WI38 (cell line): Measurements from ENCODE around the gene PPP1R1B.

ENCODE experiments used
- H3K4me3 ChIP-seq: 2 replicates; pipeline ENCODE4 v1.5.1; 2011; ENCODE audit warnings: low read depth, mild to moderate bottlenecking, control low read depth, low read length
- TF ChIP-seq, protein P1 (sequence below): IDR thresholded peaks from 2 replicates; pipeline ENCODE4 v1.5.1; 2012; ENCODE audit warnings: low read depth, mild to moderate bottlenecking, control low read depth, low read length

The PPP1R1B gene

DNA sequence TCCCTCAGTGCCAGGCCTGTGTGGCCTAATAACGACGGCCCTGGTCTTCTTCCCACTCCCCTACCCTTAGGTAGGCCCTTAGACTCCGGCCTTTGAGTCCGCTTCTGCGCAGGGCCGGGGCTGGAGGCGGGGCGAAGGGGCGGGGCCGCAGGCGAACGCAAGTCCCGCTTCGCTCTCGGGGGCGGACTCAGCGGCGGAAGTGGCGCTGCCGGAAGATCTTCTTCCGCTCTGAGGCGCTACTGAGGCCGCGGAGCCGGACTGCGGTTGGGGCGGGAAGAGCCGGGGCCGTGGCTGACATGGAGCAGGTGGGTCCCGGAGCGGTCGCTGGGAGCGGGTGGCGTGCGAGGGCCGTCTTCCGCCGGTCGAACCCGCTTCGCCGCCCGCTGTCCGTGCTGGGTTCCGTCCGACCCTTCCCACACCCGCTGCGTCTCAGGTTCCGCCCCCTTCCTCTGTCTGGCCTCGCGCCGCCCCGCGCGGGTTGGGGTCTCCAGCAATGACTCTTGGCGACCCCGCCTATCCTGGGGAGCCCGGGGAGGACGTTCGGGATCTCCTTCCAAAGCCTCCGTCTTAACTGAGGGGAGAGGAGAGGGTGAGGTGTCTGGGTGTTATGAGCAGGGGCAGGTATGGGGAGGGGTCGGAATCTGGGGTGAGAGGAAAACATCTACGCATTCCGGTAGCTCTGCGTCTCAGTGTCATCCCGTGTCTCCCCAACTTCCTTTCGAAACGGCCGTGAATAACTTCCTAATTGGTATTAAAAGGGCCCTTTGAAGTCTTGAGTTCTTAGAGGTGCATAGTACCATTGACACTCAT is 10.4 kb downstream of the PPP1R1B start, which contains the start of gene STARD3:
STARD3 (plus strand) TSS at position 218 of the 810 bp plus-strand sequence. CDS start 16,388 bp downstream, outside the sequence.
- TF ChIP-seq, protein P1, sequence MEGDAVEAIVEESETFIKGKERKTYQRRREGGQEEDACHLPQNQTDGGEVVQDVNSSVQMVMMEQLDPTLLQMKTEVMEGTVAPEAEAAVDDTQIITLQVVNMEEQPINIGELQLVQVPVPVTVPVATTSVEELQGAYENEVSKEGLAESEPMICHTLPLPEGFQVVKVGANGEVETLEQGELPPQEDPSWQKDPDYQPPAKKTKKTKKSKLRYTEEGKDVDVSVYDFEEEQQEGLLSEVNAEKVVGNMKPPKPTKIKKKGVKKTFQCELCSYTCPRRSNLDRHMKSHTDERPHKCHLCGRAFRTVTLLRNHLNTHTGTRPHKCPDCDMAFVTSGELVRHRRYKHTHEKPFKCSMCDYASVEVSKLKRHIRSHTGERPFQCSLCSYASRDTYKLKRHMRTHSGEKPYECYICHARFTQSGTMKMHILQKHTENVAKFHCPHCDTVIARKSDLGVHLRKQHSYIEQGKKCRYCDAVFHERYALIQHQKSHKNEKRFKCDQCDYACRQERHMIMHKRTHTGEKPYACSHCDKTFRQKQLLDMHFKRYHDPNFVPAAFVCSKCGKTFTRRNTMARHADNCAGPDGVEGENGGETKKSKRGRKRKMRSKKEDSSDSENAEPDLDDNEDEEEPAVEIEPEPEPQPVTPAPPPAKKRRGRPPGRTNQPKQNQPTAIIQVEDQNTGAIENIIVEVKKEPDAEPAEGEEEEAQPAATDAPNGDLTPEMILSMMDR, result no peak
- peak within 1 kb of the TSS; percentile 72 for H3K4me3 ChIP-seq

DNA sequence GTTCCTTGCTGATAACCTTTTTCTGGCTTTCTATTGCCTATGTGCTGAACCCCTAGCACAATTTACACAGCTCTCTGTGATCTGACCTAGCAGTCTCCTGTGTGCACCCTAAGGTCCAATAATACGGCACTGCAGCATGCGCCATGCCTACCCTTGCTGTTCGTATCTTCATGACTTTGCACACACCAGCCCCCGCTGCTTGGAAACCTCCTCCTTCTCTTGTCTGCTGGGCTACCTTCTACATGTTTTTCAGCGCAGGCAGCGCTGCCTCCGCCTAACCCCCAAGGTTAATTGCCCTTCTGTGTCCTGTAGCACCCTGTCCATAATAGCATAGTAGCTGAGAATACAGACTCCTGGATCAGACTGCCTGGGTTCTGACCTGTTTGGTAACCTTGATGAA is 11.6 kb downstream of the PPP1R1B start:
- TF ChIP-seq, protein P1, result no peak
- H3K4me3 ChIP-seq, result peak overlapping the region; percentile 72

DNA sequence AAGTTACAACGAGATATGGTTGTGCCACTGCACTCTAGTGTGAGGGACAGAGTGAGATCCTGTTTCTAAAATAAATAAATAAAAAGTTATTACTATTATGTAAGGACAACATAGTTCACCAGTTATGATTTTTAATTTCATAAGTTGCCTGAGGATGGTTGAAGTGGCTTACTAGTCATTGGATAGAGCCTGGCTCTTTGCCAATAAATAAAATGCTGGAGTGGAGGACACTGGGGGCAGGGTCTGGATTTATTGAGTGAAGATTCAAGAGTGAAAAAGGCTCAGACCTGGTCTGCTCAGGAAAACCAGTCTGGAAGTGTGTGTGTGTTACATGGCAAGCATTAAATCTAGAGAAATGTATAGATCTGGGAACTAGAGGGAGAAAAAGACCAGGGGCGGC is 12.3 kb downstream of the PPP1R1B start:
- H3K4me3 ChIP-seq, result no peak overlapping the region
- TF ChIP-seq, protein P1, result no peak

DNA sequence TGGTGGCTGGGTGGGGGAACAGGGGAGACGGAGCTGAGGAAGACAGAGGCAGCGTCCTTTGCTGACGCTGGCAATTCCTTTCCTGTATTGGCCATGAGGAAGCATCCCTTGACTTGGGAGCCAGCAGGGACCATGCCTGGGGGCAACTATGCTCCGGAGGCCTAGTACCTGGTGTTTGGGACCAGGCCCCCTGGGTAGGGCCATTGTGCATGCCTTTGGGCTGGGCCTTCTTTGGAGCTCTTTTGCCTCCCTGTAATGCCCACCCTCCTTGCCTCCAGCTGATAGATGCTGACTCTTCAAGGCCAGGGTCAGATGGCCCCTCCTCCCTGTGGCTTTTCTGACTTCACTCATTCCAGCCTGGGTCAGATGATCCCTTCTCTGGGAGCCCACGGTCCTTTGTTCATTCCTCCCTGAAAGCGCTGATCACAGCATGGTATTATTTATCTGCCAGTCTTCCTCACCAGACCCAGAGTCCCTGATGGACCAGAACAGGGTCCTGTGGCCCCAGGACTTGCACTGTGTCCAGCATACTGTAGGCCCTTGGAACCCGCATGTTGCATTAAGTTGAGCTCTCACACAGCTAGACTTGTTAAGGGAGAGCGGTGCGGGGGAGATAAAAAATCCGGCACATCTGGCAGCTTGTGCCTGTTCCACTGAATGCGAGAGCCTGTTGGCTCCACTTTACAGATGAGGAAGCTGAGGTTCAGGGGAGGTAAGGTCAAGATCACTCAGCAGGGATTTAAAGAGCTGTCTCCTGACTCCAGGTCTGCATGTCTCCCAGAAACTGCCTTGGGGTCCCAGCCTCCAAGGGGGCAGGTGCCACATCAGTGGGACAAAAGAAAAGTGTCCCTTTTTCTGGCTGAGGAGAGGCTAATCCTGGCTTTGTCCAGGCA is 13.1 kb downstream of the PPP1R1B start:
- no peak overlapping the region for H3K4me3 ChIP-seq
- TF ChIP-seq, protein P1, result no peak

DNA sequence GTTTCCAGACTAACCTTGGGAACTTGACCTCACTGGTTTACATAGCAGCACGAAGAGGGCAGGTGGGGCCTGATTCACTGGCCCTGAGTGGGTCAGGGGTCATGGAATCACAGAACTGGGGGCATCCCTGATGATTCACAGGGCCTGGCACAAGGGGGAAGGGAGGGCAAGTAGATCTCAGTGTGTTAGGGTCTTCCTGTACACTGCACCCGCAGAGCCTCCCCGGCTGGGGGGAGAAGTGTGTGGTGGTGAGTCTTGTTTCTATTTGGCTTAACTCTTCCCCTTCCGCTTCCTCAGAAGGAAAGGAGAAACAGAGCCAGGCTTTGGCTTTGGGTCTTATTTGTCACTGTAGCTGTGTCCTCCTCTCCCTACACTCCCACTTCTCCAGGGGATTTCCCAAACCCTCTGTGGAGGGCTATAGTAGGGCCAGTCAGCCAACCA is 13.9 kb downstream of the PPP1R1B start:
- H3K4me3 ChIP-seq, result no peak overlapping the region
- TF ChIP-seq, protein P1, result no peak

DNA sequence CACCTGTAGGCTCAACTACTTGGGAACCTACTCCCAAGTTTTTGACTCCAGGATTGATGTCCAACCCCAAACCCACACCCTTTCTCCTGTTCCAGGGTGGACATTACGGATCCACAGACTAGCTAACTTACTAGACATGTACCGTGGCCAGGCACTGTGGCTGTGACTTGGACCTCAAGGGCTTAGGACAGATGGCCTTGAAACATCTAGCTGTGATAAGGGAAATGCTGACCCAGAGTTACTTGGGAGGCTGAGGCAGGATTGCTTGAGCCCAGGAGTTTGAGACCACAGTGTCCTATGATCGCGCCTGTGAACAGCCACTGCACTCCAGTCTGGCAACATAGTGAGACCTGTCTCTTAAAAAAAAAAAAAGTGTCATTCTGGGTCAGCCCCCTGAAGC is 14.3 kb downstream of the PPP1R1B start:
- H3K4me3 ChIP-seq, result no peak overlapping the region
- TF ChIP-seq, protein P1, result no peak

DNA sequence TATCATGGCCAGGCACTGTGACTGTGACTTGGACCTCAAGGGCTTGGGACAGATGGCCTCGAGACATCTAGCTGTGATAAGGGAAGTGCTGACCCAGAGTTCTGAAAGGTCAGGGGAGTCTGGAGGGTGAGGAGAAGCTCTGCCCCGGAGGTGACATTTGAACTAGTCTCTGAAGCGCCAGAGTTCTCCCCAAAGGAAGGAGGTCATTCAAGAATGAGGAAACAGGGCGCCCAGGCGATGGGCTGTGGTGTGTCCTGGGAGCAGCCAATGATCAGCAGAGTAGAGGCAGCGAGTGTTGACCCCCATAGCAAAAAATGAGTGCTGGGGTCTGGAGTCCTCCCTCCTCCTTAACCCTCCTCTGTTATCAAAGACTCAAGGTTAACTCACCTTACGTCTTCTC is 15.1 kb downstream of the PPP1R1B start:
- TF ChIP-seq, protein P1, result no peak
- H3K4me3 ChIP-seq, result no peak overlapping the region
